Measurements from ENCODE around the gene RELT. TPM values are rescaled to one million over a fixed set of nuclear protein-coding genes. Genes with fewer than 3 reads are reported as not detected.

Gene RELT
- total and polyA plus RNA-seq, 2 donors (not counting 1 experiment from before 2014, with no cell fraction given), result 71.6 to 92.4 TPM

DNA sequence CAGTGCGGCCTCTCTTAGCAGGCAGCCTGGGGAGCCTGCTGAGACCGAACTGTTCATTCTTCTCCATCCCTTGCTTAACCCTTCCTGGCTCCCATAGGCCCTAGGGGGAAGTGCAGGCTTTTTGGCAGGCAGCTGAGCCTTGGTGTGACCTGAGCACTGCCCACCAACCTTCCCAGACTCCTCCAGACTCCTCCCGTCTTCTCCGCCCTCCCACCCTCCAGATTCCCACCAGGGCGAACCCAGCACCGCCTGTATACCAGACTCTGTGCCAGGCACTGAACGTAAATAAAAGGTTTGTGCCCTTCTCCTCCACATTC lies 7.9 kb downstream of the RELT start:
- H3K4me1 ChIP-seq (ENCODE audit: control insufficient read depth in 2 of 2, insufficient read depth in 2 of 2, low read length in 2 of 2), result peaks cover 100% of the 10 kb centered on the region in 2 donors

DNA sequence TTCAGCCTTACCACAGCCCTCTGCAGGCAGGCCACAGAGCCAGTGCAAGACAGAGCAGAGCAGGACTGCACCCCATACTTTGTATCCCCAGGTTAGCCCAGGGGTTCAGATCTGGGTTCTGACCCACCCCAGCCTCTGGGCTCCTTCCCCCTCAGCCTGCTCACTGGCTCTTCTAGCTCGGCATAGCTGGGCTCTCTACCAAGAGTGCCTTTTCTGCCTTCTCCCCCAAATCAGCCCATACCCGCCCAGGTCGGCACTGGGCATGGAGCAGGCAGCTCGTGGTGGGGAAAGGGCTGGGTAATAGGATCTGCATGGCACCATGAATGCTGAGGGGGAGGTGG lies 8.3 kb downstream of the RELT start:
- DNase-seq (no peak), ATAC-seq (ENCODE audit: low read depth) (no peak)
- Mint-ChIP-seq H3K9me3 (ENCODE audit: insufficient read depth) (no peaks in the 10 kb centered on the region), H3K27me3 (no peaks in the 10 kb centered on the region), H3K4me1 (peaks cover 99% of the 10 kb centered on the region), H3K27ac (peak overlapping the region; percentile 99), H3K4me3 (peak overlapping the region; percentile 100)
- intact Hi-C loops (cut with micrococcal nuclease), result loop anchor here (5.0 kb wide), 2 partner anchors 97 to 232 kb away; no protein-coding TSS in a partner anchor
- Histone ChIP-seq H3K4me1 (ENCODE audit: control insufficient read depth in 2 of 2, insufficient read depth in 2 of 2, low read length in 2 of 2) (peaks cover 100% of the 10 kb centered on the region in 2 donors), H2AFZ (ENCODE audit: insufficient read depth, low read depth, low read length, poor library complexity, severe bottlenecking) (no peak overlapping the region), H3K4me2 (replicated peaks; ENCODE audit: low read depth, low read length, poor library complexity, severe bottlenecking) (peak overlapping the region; percentile 89), H3K9ac (ENCODE audit: low read length) (peak overlapping the region; percentile 48), H3K27ac (ENCODE audit: low read length in 2 of 2) (peak overlapping the region; percentile 98), H4K20me1 (ENCODE audit: control insufficient read depth, insufficient read depth, low read length, poor library complexity, severe bottlenecking) (peaks cover 37% of the 10 kb centered on the region), H3K4me3 (ENCODE audit: control extremely low read depth in 1 of 5, extremely low read depth in 1 of 5, insufficient read depth in 1 of 5, low read depth in 2 of 5, low read length in 4 of 5) (peak overlapping the region in 2 of 5 experiments; percentile 11 to 35), H3K36me3 (replicated peaks in 1 of 2; ENCODE audit: control extremely low read depth in 1 of 2, control insufficient read depth in 1 of 2, extremely low read depth in 1 of 2, insufficient read depth in 2 of 2, low read length in 1 of 2) (peaks cover 0 to 20% of the 10 kb centered on the region in 2 experiments), H3K9me3 (ENCODE audit: control extremely low read depth in 1 of 3, control insufficient read depth in 2 of 3, insufficient read depth in 1 of 3, low read length in 2 of 3) (no peaks in the 10 kb centered on the region), H3K79me2 (ENCODE audit: control insufficient read depth, insufficient read depth, low read length) (peaks cover 91% of the 10 kb centered on the region), H3K27me3 (replicated peaks in 1 of 4; ENCODE audit: control extremely low read depth in 1 of 4, control insufficient read depth in 3 of 4, insufficient read depth in 4 of 4, low read length in 3 of 4) (no peaks in the 10 kb centered on the region)
- POLR2A ChIA-PET, result interaction anchor here (0.7 to 1.9 kb wide), 11 partner anchors 8 to 598 kb away, joined by 3 to 13 read pairs (median 4); partner anchors contain the start of genes RELT and UCP2
- CTCF ChIA-PET, result interaction anchor here (0.6 to 13.9 kb wide), 12 partner anchors 8 to 735 kb away, joined by 3 to 311 read pairs (median 6); partner anchors contain the start of gene RELT
- 8% methylated on average over 4 of the region's 4 CpGs for WGBS (ENCODE audit: insufficient coverage)
- TF ChIP-seq, protein P1, sequence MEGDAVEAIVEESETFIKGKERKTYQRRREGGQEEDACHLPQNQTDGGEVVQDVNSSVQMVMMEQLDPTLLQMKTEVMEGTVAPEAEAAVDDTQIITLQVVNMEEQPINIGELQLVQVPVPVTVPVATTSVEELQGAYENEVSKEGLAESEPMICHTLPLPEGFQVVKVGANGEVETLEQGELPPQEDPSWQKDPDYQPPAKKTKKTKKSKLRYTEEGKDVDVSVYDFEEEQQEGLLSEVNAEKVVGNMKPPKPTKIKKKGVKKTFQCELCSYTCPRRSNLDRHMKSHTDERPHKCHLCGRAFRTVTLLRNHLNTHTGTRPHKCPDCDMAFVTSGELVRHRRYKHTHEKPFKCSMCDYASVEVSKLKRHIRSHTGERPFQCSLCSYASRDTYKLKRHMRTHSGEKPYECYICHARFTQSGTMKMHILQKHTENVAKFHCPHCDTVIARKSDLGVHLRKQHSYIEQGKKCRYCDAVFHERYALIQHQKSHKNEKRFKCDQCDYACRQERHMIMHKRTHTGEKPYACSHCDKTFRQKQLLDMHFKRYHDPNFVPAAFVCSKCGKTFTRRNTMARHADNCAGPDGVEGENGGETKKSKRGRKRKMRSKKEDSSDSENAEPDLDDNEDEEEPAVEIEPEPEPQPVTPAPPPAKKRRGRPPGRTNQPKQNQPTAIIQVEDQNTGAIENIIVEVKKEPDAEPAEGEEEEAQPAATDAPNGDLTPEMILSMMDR (IDR thresholded peaks at IDR 0.05), result no peak

More for the DNA sequence above, 7.9 kb downstream of the RELT start:
- ChIA-PET CTCF (interaction anchor here (1.1 to 13.9 kb wide), 7 partner anchors 9 to 241 kb away, joined by 3 to 311 read pairs (median 8); partner anchors contain the start of gene RELT), POLR2A (interaction anchor here (1.1 to 1.9 kb wide), 4 partner anchors 9 to 32 kb away, joined by 3 to 11 read pairs (median 4); no protein-coding TSS in a partner anchor)
- WGBS (ENCODE audit: insufficient coverage), result 89% methylated on average over 2 of the region's 7 CpGs
- peak overlapping the region in 1 of 5 experiments; percentile 35 for H3K4me3 ChIP-seq (ENCODE audit: control extremely low read depth in 1 of 5, extremely low read depth in 1 of 5, insufficient read depth in 1 of 5, low read depth in 2 of 5, low read length in 4 of 5)
- H3K27ac Mint-ChIP-seq, result peak overlapping the region; percentile 99
- H3K4me2 ChIP-seq (replicated peaks; ENCODE audit: low read depth, low read length, poor library complexity, severe bottlenecking), result peak overlapping the region; percentile 89
- H3K27me3 Mint-ChIP-seq, result no peaks in the 10 kb centered on the region
- H3K4me1 Mint-ChIP-seq, result peaks cover 99% of the 10 kb centered on the region
- no peaks in the 10 kb centered on the region for H3K9me3 ChIP-seq (ENCODE audit: control extremely low read depth in 1 of 3, control insufficient read depth in 2 of 3, insufficient read depth in 1 of 3, low read length in 2 of 3)
- H3K27ac ChIP-seq (ENCODE audit: low read length in 2 of 2), result peak overlapping the region; percentile 98
- ATAC-seq (ENCODE audit: low read depth), result no peak
- peaks cover 91% of the 10 kb centered on the region for H3K79me2 ChIP-seq (ENCODE audit: control insufficient read depth, insufficient read depth, low read length)
- H3K9ac ChIP-seq (ENCODE audit: low read length), result peak overlapping the region; percentile 48
- no peak for TF ChIP-seq EZH2 (IDR thresholded peaks at IDR 0.05; ENCODE audit: borderline replicate concordance, insufficient read depth, low read depth, low read length, poor library complexity, severe bottlenecking)
- TF ChIP-seq, protein P1 (IDR thresholded peaks at IDR 0.05), result no peak
- H3K27me3 ChIP-seq (replicated peaks in 1 of 4; ENCODE audit: control extremely low read depth in 1 of 4, control insufficient read depth in 3 of 4, insufficient read depth in 4 of 4, low read length in 3 of 4), result no peaks in the 10 kb centered on the region
- H3K4me3 Mint-ChIP-seq, result peak overlapping the region; percentile 100
- H3K9me3 Mint-ChIP-seq (ENCODE audit: insufficient read depth), result no peaks in the 10 kb centered on the region
- no peak for DNase-seq
- H2AFZ ChIP-seq (ENCODE audit: insufficient read depth, low read depth, low read length, poor library complexity, severe bottlenecking), result no peak overlapping the region
- peaks cover 34% of the 10 kb centered on the region for H4K20me1 ChIP-seq (ENCODE audit: control insufficient read depth, insufficient read depth, low read length, poor library complexity, severe bottlenecking)
- peaks cover 0 to 21% of the 10 kb centered on the region in 2 experiments for H3K36me3 ChIP-seq (replicated peaks in 1 of 2; ENCODE audit: control extremely low read depth in 1 of 2, control insufficient read depth in 1 of 2, extremely low read depth in 1 of 2, insufficient read depth in 2 of 2, low read length in 1 of 2)
- intact Hi-C loops (cut with micrococcal nuclease), result loop anchor here (5.0 kb wide), 2 partner anchors 97 to 232 kb away; no protein-coding TSS in a partner anchor
